Mesothelial cell of epicardium (in vitro differentiated cells): ENCODE data around the gene KCNE5. TPM values are rescaled to one million over a fixed set of nuclear protein-coding genes. Genes with fewer than 3 reads are reported as not detected.

Source experiments
- DNase-seq, 2 experiments: peaks; one replicate each; pipeline ENCODE4 v3.0.0; 2021; ENCODE audit warnings: low spot score in 2 of 2; ENCODE audit not compliant: unreplicated experiment in 2 of 2
- H3K27ac Mint-ChIP-seq: 2 replicates; pipeline ENCODE4 v1.8.0; 2021; ENCODE audit warnings: mixed read lengths
- H3K27me3 Mint-ChIP-seq: 2 replicates; pipeline ENCODE4 v1.8.0; 2021; ENCODE audit warnings: low read depth, mixed read lengths
- H3K36me3 Mint-ChIP-seq: 2 replicates; pipeline ENCODE4 v1.8.0; 2021; ENCODE audit warnings: mixed read lengths
- H3K4me1 Mint-ChIP-seq: 2 replicates; pipeline ENCODE4 v1.8.0; 2021; ENCODE audit warnings: mixed read lengths
- H3K4me3 Mint-ChIP-seq: 2 replicates; pipeline ENCODE4 v1.8.0; 2021; ENCODE audit warnings: mild to moderate bottlenecking, moderate library complexity, mixed read lengths
- H3K9me3 Mint-ChIP-seq: 2 replicates; pipeline ENCODE4 v1.8.0; 2021; ENCODE audit warnings: mixed read lengths
- CTCF ChIP-seq: fragments of 200-600 bp; sonication (generic); IDR thresholded peaks from one replicate; pipeline ENCODE4 v1.5.0; 2021; ENCODE audit warnings: antibody characterized with exemption; ENCODE audit not compliant: unreplicated experiment
- total RNA-seq: library from RNA; stranded (reverse); gene quantifications from 3 replicates; pipeline ENCODE4 v1.2.1, GENCODE V29; 2021

KCNE5 gene
- total RNA-seq, 1 donor from 2014 or later, result 2.5 TPM

- Mint-ChIP-seq H3K27ac (no peak overlapping the region), H3K27me3 (peaks cover 11% of the 10 kb centered on the region)
- no peak for DNase-seq
These were observed 5.2 kb downstream of the KCNE5 start for GRCh38 chrX:109619771-109620170.

GRCh38 chrX:109614951-109615350 lies 10.0 kb downstream of the KCNE5 start:
- H3K4me1 Mint-ChIP-seq, result no peaks in the 10 kb centered on the region
- H3K36me3 Mint-ChIP-seq, result no peaks in the 10 kb centered on the region
- no peak for DNase-seq
- TF ChIP-seq CTCF, result no peak
- no peak overlapping the region for H3K27ac Mint-ChIP-seq
- H3K4me3 Mint-ChIP-seq, result no peak overlapping the region
- no peaks in the 10 kb centered on the region for H3K9me3 Mint-ChIP-seq
- no peaks in the 10 kb centered on the region for H3K27me3 Mint-ChIP-seq

More at GRCh38 chrX:109619771-109620170, 5.2 kb downstream of the KCNE5 start:
- Mint-ChIP-seq H3K4me1 (peaks cover 9% of the 10 kb centered on the region), H3K4me3 (no peak overlapping the region), H3K9me3 (no peaks in the 10 kb centered on the region), H3K36me3 (no peaks in the 10 kb centered on the region)
- no peak for TF ChIP-seq CTCF

- DNase-seq, result no peak
- no peak overlapping the region for H3K27ac Mint-ChIP-seq
- peaks cover 14% of the 10 kb centered on the region for H3K9me3 Mint-ChIP-seq
- TF ChIP-seq CTCF, result no peak
- no peak overlapping the region for H3K4me3 Mint-ChIP-seq
- peaks cover 19% of the 10 kb centered on the region for H3K27me3 Mint-ChIP-seq
- peaks cover 6% of the 10 kb centered on the region for H3K4me1 Mint-ChIP-seq
- no peaks in the 10 kb centered on the region for H3K36me3 Mint-ChIP-seq
These were observed 23.5 kb downstream of the KCNE5 start for GRCh38 chrX:109601486-109601885.

- Mint-ChIP-seq H3K9me3 (peaks cover 1% of the 10 kb centered on the region), H3K4me3 (peak overlapping the region; percentile 30), H3K27ac (no peak overlapping the region), H3K27me3 (peaks cover 15% of the 10 kb centered on the region), H3K36me3 (no peaks in the 10 kb centered on the region), H3K4me1 (peaks cover 6% of the 10 kb centered on the region)
- DNase-seq, result no peak
- TF ChIP-seq CTCF, result no peak
These were observed 24.7 kb downstream of the KCNE5 start for GRCh38 chrX:109600237-109600651.

- Mint-ChIP-seq H3K36me3 (no peaks in the 10 kb centered on the region), H3K4me1 (peaks cover 4% of the 10 kb centered on the region), H3K27ac (no peak overlapping the region), H3K4me3 (no peak overlapping the region), H3K27me3 (peaks cover 4% of the 10 kb centered on the region), H3K9me3 (no peaks in the 10 kb centered on the region)
- no peak for DNase-seq
- TF ChIP-seq CTCF, result no peak
These were observed 29.0 kb downstream of the KCNE5 start for GRCh38 chrX:109596015-109596414.

- Mint-ChIP-seq H3K27me3 (no peaks in the 10 kb centered on the region), H3K4me3 (no peak overlapping the region), H3K27ac (no peak overlapping the region), H3K36me3 (no peaks in the 10 kb centered on the region), H3K4me1 (no peaks in the 10 kb centered on the region), H3K9me3 (peaks cover 3% of the 10 kb centered on the region)
- no peak for TF ChIP-seq CTCF
- no peak for DNase-seq
These were observed 34.8 kb downstream of the KCNE5 start for GRCh38 chrX:109590176-109590575.
